HEK293 (cell line): ENCODE data around the gene MEIG1.
A peak's percentile ranks its signal among the peaks of the same experiment; 100 is the strongest.

Experiments used
- BCL11A ChIP-seq: fragments of 450-650 bp; formaldehyde crosslinking; IDR thresholded peaks from 2 replicates; pipeline ENCODE4 v1.5.1; 2016; ENCODE audit warnings: low read depth, missing biosample characterization, missing genetic modification characterization
- EGR2 ChIP-seq: fragments of 450-650 bp; formaldehyde crosslinking; IDR thresholded peaks from 2 replicates; pipeline ENCODE4 v1.5.1; 2016; ENCODE audit warnings: low read depth, missing biosample characterization, missing genetic modification characterization
- GLIS2 ChIP-seq: fragments of 450-650 bp; formaldehyde crosslinking; IDR thresholded peaks from 2 replicates; pipeline ENCODE4 v1.5.1; 2016; ENCODE audit warnings: missing biosample characterization, missing genetic modification characterization
- HIC1 ChIP-seq: fragments of 450-650 bp; formaldehyde crosslinking; IDR thresholded peaks from 2 replicates; pipeline ENCODE4 v1.5.1; 2016; ENCODE audit warnings: missing biosample characterization, missing genetic modification characterization
- IKZF3 ChIP-seq: fragments of 450-650 bp; IDR thresholded peaks from 2 replicates; pipeline ENCODE4 v1.5.0; 2018; ENCODE audit warnings: missing biosample characterization, mild to moderate bottlenecking, missing genetic modification characterization, moderate library complexity
- KLF1 ChIP-seq: fragments of 450-650 bp; formaldehyde crosslinking; IDR thresholded peaks from 2 replicates; pipeline ENCODE4 v1.5.1; 2016; ENCODE audit warnings: missing biosample characterization, missing genetic modification characterization
- KLF16 ChIP-seq: fragments of 450-650 bp; formaldehyde crosslinking; IDR thresholded peaks from 2 replicates; pipeline ENCODE4 v1.5.1; 2017; ENCODE audit warnings: missing biosample characterization, missing genetic modification characterization
- KLF8 ChIP-seq: fragments of 450-650 bp; formaldehyde crosslinking; IDR thresholded peaks from 2 replicates; pipeline ENCODE4 v1.5.1; 2016; ENCODE audit warnings: missing biosample characterization, missing genetic modification characterization
- KLF9 ChIP-seq: fragments of 450-650 bp; formaldehyde crosslinking; IDR thresholded peaks from 2 replicates; pipeline ENCODE4 v1.5.1; 2016; ENCODE audit warnings: missing biosample characterization, missing genetic modification characterization, low read depth
- PATZ1 ChIP-seq: fragments of 450-650 bp; formaldehyde crosslinking; IDR thresholded peaks from 2 replicates; pipeline ENCODE4 v1.5.1; 2016; ENCODE audit warnings: missing biosample characterization, missing genetic modification characterization
- PRDM4 ChIP-seq: fragments of 450-650 bp; formaldehyde crosslinking; IDR thresholded peaks from 2 replicates; pipeline ENCODE4 v1.5.1; 2017; ENCODE audit warnings: missing biosample characterization, missing genetic modification characterization
- ZBTB48 ChIP-seq: fragments of 450-650 bp; formaldehyde crosslinking; IDR thresholded peaks from 2 replicates; pipeline ENCODE4 v1.5.1; 2016; ENCODE audit warnings: missing biosample characterization, missing genetic modification characterization
- ZBTB8A ChIP-seq: fragments of 450-650 bp; formaldehyde crosslinking; IDR thresholded peaks from 2 replicates; pipeline ENCODE4 v1.5.1; 2016; ENCODE audit warnings: missing biosample characterization, missing genetic modification characterization
- ZNF112 ChIP-seq: fragments of 450-650 bp; formaldehyde crosslinking; IDR thresholded peaks from 2 replicates; pipeline ENCODE4 v1.5.0; 2017; ENCODE audit warnings: missing biosample characterization, missing genetic modification characterization
- ZNF274 ChIP-seq, 2 experiments: fragments of 200-500 bp in 1 of 2; fragments of 450-650 bp in 1 of 2; sonication (Bioruptor generic) in 1 of 2; formaldehyde crosslinking in 1 of 2; IDR thresholded peaks; 2 replicates each; pipeline versions ENCODE4 v1.5.1 to v1.6.1; 2014 to 2016; ENCODE audit warnings: borderline replicate concordance in 1 of 2, inconsistent platforms in 1 of 2, low read length in 1 of 2, missing biosample characterization in 1 of 2, missing genetic modification characterization in 1 of 2
- ZNF391 ChIP-seq: fragments of 450-650 bp; formaldehyde crosslinking; IDR thresholded peaks from 2 replicates; pipeline ENCODE4 v1.5.1; 2016; ENCODE audit warnings: low read depth, missing biosample characterization, missing genetic modification characterization, borderline replicate concordance
- ZNF501 ChIP-seq: fragments of 450-650 bp; formaldehyde crosslinking; IDR thresholded peaks from 2 replicates; pipeline ENCODE4 v1.5.1; 2016; ENCODE audit warnings: missing biosample characterization, missing genetic modification characterization
- ZNF596 ChIP-seq: fragments of 450-650 bp; IDR thresholded peaks from 2 replicates; pipeline ENCODE4 v1.5.0; 2018; ENCODE audit warnings: missing biosample characterization, mild to moderate bottlenecking, missing genetic modification characterization, moderate library complexity
- ZNF629 ChIP-seq: fragments of 450-650 bp; formaldehyde crosslinking; IDR thresholded peaks from 2 replicates; pipeline ENCODE4 v1.5.1; 2017; ENCODE audit warnings: missing biosample characterization, missing genetic modification characterization
- ZNF664 ChIP-seq: fragments of 450-650 bp; formaldehyde crosslinking; IDR thresholded peaks from 2 replicates; pipeline ENCODE4 v1.5.1; 2016; ENCODE audit warnings: missing biosample characterization, missing genetic modification characterization
- TF ChIP-seq, protein P1 (sequence below): IDR thresholded peaks from 2 replicates; pipeline ENCODE4 v1.6.1; 2011; ENCODE audit warnings: mild to moderate bottlenecking, low read depth, low read length, borderline replicate concordance
- TF ChIP-seq, protein P2 (sequence below): fragments of 450-650 bp; formaldehyde crosslinking; IDR thresholded peaks from 2 replicates; pipeline ENCODE4 v1.5.1; 2016; ENCODE audit warnings: missing biosample characterization, missing genetic modification characterization
- TF ChIP-seq, protein P3 (sequence below): fragments of 450-650 bp; formaldehyde crosslinking; IDR thresholded peaks from 2 replicates; pipeline ENCODE4 v1.5.1; 2016; ENCODE audit warnings: missing biosample characterization, missing genetic modification characterization
- TF ChIP-seq, protein P4 (sequence below): fragments of 450-650 bp; formaldehyde crosslinking; IDR thresholded peaks from 2 replicates; pipeline ENCODE4 v1.5.1; 2017; ENCODE audit warnings: missing biosample characterization, mild to moderate bottlenecking, missing genetic modification characterization, moderate library complexity

MEIG1 gene

GRCh38 chr10:14954001-14954770 lies 5.0 kb upstream of the MEIG1 start, which contains the start of gene DCLRE1C (continued):
- TF ChIP-seq KLF1 (tag by site-specific recombination) (peak; percentile 64; the same call in 1 of the 2 replicates), ZNF274 (IDR thresholded peaks at IDR 0.05; ENCODE audit: low read length) (no peak), ZNF274 (tag by site-specific recombination; IDR thresholded peaks at IDR 0.05; ENCODE audit: borderline replicate concordance) (no peak), ZNF664 (tag by site-specific recombination) (no peak), KLF16 (tag by site-specific recombination) (peak; percentile 77; the same call in 1 of the 2 replicates), PRDM4 (tag by site-specific recombination) (peak; percentile 88), IKZF3 (peak; percentile 62; the same call in 1 of the 2 replicates), EGR2 (tag by site-specific recombination) (peak; percentile 76), KLF8 (tag by site-specific recombination) (peak; percentile 85), KLF9 (tag by site-specific recombination) (peak; percentile 61), ZNF501 (tag by site-specific recombination) (peak; percentile 88; the same call in 1 of the 2 replicates), HIC1 (tag by site-specific recombination) (peak; percentile 84), ZBTB48 (tag by site-specific recombination) (peak; percentile 91), ZNF629 (tag by site-specific recombination) (peak; percentile 80), ZNF112 (tag by site-specific recombination) (no peak), ZNF391 (peak; percentile 63; the same call in 1 of the 2 replicates), ZNF596 (no peak), GLIS2 (peak; percentile 44; the same call in 1 of the 2 replicates), ZBTB8A (tag by site-specific recombination) (peak; percentile 96), BCL11A (tag by site-specific recombination) (peak; percentile 22; the same call in 1 of the 2 replicates), PATZ1 (tag by site-specific recombination) (peak; percentile 88)
- TF ChIP-seq, protein P1, sequence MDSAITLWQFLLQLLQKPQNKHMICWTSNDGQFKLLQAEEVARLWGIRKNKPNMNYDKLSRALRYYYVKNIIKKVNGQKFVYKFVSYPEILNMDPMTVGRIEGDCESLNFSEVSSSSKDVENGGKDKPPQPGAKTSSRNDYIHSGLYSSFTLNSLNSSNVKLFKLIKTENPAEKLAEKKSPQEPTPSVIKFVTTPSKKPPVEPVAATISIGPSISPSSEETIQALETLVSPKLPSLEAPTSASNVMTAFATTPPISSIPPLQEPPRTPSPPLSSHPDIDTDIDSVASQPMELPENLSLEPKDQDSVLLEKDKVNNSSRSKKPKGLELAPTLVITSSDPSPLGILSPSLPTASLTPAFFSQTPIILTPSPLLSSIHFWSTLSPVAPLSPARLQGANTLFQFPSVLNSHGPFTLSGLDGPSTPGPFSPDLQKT: peak; percentile 86; the same call in 1 of the 2 replicates
- TF ChIP-seq, protein P2, sequence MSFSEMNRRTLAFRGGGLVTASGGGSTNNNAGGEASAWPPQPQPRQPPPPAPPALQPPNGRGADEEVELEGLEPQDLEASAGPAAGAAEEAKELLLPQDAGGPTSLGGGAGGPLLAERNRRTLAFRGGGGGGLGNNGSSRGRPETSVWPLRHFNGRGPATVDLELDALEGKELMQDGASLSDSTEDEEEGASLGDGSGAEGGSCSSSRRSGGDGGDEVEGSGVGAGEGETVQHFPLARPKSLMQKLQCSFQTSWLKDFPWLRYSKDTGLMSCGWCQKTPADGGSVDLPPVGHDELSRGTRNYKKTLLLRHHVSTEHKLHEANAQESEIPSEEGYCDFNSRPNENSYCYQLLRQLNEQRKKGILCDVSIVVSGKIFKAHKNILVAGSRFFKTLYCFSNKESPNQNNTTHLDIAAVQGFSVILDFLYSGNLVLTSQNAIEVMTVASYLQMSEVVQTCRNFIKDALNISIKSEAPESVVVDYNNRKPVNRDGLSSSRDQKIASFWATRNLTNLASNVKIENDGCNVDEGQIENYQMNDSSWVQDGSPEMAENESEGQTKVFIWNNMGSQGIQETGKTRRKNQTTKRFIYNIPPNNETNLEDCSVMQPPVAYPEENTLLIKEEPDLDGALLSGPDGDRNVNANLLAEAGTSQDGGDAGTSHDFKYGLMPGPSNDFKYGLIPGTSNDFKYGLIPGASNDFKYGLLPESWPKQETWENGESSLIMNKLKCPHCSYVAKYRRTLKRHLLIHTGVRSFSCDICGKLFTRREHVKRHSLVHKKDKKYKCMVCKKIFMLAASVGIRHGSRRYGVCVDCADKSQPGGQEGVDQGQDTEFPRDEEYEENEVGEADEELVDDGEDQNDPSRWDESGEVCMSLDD (tag by site-specific recombination): peak; percentile 77
- TF ChIP-seq, protein P3, sequence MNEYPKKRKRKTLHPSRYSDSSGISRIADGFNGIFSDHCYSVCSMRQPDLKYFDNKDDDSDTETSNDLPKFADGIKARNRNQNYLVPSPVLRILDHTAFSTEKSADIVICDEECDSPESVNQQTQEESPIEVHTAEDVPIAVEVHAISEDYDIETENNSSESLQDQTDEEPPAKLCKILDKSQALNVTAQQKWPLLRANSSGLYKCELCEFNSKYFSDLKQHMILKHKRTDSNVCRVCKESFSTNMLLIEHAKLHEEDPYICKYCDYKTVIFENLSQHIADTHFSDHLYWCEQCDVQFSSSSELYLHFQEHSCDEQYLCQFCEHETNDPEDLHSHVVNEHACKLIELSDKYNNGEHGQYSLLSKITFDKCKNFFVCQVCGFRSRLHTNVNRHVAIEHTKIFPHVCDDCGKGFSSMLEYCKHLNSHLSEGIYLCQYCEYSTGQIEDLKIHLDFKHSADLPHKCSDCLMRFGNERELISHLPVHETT: peak; percentile 42
- TF ChIP-seq, protein P4, sequence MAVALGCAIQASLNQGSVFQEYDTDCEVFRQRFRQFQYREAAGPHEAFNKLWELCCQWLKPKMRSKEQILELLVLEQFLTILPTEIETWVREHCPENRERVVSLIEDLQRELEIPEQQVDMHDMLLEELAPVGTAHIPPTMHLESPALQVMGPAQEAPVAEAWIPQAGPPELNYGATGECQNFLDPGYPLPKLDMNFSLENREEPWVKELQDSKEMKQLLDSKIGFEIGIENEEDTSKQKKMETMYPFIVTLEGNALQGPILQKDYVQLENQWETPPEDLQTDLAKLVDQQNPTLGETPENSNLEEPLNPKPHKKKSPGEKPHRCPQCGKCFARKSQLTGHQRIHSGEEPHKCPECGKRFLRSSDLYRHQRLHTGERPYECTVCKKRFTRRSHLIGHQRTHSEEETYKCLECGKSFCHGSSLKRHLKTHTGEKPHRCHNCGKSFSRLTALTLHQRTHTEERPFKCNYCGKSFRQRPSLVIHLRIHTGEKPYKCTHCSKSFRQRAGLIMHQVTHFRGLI (tag by site-specific recombination): peak; percentile 81
